Activated effector memory CD4-positive, alpha-beta T cell treated with anti-CD3 and anti-CD28 coated beads, Interleukin-2, amount 50 U/mL, for 16 hours (primary cell): ENCODE measurements around the gene DNAJB8.

Experiments
- DNase-seq: peaks from one replicate; pipeline ENCODE4 v3.0.0-alpha.2; 2020

Gene DNAJB8

DNA sequence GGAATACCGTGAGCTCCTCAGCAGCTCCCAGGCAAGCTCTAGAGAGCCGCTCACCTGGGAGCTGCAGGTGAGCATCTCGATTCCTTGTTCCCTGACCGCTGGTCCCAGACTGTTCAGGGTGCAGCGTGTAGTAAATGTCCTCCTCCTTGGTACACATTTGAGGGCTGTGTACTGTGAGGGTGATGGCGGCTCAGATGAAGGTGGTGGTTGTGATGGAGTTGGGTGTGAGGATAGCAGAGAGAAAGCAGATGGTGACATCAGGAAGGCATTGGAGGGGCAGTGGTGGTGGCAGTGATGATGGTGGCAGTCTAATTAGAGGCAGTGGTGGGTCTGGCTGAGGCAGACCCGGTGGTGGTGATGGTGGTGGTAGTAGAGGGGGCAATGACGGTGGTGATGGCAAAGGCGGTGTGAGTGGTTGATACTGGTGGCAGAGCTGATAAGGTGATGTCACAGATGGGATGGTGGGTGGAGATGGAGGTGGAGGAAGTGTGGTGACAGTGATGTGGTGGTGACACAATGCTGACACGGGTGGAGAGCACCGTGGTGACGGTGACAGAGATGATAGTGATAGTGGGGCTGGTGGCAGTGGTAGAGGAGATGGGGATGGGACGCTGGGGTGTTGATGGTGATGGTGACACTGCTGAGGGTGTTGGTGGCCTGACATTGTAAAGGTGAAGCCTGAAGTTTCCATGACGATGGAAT is at the start of gene DNAJB8:
TSS of gene DNAJB8 (minus strand) at position 51 of the 702 bp plus-strand sequence. CDS start 3,645 bp downstream, outside the sequence.
- DNase-seq = peak; percentile 71

DNA sequence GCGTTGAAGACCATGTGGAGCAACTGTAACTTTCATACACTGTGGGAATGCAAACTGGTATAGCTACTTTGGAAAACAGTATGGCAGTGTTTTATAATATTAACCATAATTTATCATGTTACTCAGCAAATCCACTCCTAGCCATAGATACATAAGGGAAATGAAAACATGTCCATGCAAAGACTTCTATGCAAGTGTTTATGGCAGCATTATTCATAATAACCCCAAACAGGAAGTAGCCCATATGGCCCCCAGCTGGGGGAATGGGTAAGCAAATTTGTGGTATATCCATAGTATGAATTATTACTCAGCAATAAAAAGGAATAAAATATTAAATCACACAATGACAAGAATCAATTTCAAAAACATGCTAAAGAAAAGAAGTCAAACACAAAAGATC is 49.3 kb upstream of the DNAJB8 start:
- no peak for DNase-seq

DNA sequence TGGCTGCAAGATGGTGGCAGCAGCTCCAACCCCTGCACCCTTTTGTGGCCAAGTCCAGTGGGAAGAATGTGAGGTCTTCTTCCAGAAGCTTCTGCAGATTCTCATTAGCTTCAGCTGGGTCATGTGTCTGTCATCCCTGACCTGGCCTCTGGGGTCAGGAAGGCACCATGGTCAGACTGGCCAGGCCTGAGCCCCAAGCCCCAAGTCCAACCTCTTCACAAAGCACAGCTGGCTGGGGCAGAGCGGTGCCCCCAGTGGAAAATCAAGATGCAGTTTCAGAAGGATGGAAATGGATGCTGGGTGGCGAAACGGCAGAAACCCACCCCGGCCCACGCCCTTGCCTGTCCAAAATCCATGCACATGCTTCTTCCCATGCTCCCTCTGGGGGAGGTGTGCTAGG is 42.2 kb upstream of the DNAJB8 start:
- no peak for DNase-seq

DNA sequence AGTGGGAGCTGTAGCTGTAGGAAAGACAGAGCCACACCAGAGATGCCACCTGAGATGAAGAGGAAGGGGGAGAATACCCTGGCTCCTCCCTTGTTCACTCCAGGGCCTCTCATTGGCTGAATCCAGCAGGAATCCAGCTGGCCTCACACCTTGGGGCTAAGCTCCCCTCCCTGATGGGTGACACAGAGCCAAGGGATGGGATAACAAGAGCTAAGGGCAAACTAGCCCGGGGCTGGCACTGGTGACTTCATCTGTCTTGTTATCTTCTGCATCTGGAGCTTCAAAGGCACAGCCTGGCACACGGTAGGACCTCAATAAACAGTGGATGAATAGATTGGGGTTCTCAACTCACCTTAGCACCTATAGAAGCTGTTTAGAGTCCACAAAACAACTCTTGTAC is 40.1 kb upstream of the DNAJB8 start:
- no peak for DNase-seq

DNA sequence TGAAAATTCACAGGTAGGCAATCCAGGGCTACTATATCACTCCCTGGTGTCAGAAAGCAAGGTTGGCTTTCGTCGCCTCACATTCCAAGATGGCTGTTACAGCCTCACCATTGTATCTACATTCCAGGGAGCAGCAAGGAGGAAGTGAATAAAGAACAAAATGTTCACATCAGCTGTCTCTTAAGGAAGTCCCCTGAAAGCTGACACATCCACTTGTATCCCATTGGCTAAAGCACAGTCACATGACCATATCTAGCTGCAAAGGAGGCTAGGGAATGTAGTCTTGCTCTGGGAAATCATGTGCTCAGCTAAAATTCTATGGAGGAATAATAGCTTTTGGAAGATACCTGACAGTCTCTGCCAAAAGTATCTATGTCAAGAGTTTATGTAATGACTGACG is 39.1 kb upstream of the DNAJB8 start:
- DNase-seq = no peak

DNA sequence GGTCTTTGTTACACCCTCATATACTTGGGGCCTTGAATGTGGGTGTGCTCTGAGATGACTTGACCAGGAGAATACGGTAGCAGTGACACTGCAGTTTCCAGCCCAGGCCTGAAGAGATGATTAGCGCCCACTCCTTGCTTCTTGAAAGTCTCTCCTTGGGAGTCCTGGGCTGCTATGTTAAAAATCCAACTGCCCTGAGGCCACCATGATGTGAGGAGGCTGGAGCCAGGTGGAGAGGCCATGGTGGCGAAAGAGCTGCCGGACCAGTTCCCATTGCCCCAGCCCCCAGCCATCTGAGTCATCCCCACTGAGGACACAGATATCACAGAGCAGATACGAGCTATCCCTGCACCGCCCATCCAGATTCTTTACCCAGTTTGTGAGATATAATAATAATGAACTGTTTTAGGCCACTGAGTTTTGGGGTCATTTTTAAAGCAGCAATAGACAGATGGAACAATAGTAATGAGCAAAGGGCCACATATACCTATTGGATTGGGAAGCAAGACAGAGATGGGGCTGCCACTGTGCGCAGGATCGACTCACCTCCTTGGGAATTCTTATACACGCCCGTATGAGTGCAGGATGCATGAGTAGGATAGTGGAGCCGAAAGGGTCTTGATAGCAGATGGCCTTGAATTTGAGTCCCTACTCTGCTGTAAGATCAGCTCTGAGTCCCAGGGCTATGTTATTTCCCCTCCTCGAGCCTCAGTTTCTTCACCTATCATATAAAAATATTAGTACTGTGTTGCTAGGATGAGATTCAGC is 38.5 kb upstream of the DNAJB8 start:
- DNase-seq = no peak

DNA sequence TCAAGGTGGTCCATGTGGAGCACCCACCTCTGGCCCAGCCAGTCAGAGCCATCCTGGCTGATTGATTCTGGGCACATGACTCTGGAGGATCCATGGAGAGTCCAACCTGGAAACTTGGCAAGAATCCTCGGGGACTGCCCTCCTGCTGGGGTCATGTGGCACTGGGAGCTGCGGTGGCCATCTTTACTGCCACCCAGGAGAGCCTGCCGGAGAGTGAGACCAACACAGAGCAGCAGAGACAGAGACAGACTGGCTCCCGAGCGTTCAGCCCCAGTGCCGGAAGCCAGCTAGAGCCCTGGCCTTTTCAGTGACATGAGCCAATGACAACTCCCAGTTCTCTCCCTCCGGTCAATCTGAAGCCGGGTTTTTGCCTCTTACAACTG is 37.8 kb upstream of the DNAJB8 start:
- no peak for DNase-seq

DNA sequence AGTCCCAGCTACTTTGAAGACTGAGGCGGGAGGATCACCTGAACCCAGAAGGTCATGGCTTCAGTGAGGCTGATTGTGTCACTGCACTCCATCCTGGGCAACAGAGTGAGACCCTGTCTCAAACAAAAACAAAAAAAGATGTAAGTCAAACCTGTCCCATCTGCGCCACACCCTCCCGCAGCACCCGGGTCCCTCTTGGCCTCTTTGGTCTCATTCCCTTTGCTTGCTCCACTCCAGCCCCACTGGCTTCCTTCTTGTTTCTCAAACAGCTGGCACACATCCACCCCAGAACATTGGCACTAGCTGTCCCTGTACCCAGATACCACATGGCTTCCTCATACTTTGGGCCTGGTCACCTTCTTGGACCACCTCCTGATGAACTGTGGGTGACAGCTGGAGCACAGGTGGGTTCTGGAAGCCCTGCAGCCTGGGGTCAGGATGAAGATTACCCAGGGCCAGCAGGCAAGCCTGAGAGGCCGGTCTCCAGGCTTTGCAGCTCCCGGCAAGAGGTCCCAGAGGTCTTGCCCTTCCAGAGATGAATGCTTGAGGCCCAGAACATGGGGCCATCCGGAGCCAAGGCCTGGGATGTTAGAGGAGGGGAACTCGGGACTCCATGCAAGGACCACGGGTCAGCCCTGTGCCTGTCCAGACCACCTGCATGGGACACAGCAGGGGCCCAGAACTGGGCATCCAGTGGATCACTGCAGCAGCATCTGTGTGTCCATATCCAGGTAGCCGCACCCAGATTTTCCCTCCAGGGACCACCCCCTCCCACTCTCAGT is 37.3 kb upstream of the DNAJB8 start:
- no peak for DNase-seq

DNA sequence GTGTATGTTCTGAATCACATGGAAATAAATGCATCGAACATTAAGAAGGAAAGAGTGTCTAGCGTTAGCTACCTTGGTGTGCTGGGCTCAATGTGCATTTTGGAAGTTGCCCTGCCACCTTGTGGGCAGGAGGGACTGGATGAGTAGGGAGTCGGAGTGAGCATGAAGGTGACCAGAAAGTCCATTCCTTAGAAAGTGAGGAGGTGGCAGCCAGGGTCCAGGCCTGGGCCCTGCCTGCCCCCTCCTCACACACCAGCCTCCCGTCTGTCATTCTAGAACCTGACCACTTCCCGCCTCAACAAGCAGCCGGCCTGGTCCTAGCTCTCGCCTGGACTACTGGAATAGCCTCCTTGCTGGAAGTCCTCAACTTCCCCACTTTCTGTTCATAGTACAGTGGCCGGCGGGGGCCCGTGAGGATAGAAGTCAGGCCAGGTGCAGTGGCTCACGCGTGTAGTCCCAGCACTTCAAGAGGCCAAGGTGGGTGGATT is 36.5 kb upstream of the DNAJB8 start:
- DNase-seq = peak; percentile 55

DNA sequence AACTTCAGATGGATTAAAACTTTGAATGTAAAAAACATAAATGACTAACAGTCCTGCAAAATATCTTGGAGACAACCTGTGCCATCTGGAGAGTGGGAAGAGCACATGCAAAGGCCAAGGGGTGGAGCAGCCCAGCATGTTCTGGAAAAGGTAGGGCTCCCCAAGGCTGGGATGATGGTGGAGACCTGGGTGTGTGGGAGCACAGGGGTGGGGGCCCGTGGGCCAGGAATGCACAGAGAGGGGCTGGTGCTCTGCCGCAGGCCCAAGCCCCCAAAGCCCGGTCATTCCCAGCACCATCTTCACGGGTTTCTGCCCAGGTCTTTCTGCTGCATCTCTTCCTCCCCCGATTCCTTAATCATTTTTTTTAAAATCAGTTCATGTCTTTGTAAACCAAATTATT is 36.0 kb upstream of the DNAJB8 start:
- no peak for DNase-seq

DNA sequence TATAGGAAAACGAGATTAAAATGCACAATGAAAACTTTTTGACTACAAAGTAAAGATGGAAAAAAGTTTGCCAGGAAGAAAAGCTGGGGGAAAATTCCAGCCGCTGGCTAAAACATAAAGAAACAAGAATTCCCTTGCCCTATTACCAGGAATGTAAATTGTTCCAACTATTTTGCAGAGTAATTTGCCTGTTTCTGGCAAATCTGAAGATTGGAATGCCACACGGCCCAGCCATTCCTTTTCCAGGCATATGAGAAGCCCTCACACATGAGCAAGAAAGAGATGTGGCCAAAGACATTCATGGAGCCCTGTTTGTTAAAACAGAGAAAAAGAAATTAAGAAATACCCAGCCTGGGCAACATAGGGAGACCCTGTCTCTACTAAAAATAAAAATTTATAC is 34.7 kb upstream of the DNAJB8 start:
- no peak for DNase-seq

DNA sequence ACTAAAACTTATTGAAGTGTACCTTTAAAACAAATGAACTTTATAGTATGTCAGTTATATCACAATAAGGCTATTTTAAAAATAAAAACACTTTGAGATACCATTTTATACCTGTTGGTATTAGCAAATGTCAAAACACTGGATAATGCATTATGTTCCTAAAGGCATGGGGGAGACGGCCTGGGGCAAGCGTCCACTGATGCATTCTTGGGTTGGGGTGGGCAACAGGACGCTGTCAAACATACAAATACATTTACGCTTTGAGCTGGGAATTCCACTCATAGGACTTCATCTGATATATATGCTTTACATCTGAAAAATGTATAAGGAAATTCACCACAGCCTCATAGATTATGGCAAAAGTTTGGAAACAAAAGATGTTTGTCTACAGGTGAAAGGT is 33.9 kb upstream of the DNAJB8 start:
- no peak for DNase-seq

DNA sequence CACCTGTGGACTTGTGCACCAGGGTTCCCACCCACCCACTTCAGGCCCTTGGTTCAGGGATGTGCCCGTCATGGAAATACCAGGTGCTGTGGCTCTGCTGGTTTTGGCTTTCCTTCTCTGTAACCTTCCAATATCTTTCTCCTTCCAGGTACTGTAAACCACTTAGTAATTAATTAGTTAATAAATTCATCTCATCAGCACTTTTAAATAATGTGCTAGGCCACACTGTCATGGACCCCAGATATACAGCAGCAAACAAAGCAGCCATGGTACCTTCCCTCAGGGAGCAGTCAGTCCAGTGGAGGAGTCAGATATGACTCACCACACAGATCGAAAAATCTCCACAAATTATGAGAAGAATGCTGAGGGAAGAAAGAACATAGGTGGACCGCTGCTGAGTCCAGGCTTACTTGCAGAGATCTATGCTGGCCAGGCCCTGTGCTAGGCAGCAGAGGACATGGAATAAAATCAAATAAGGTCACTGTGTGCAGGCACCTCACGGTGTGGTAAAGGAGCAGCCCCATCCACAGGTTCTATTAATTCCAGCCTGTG is 33.1 kb upstream of the DNAJB8 start:
- DNase-seq = no peak

DNA sequence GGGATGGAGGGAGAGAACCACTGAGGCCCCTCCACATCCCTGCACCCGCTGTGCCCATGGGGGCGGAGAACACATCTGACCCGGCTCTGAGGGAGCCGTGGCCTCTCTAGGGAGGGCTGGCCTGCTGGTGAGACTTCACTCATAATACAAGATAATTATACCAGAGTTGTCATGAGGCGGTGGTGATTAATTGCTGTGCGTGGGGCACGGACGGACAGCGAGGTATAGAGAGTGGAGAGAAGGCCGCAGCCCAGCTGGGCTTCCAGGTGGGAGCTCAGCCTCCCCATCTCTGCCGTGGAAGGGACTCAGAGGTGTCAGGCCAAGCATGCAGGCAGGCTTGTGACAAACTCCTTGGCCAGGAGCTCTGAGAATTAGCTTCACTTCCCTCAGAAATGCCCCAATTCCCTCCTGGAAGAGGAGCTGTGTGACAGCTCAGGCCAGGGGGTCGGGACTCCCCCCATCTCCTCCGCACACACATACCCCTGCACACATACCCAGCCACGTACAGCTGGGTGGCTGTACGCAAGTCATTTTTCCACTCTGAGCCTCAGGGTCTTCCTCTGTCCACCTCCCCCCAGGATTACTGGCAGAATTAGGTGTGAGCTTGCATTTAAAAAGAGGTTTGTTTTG is 32.3 kb upstream of the DNAJB8 start:
- DNase-seq = no peak

DNA sequence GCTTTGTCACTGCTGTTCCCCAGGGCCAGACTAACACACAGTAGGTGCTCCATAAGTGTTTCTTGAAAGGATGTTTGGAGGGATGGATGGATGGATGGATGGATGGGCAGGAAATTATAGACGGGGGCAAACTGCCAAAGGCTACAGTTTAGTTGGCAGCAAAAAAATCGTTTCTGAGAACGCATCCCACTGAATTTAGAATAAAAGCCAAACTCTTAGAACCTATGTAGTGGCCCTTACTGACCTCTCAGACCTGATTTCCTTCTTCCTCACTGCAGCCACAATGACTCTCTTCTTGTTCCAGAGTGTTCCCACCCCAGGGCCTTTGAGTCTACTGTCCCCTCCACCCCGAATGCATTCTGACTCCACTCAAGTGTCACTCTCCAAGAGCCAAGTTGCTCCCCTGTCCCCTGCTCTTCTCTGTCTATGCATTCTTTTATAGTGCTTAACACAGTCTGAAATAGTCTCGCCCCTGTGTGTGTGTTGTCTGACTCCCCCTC is 31.5 kb upstream of the DNAJB8 start:
- DNase-seq = no peak

DNA sequence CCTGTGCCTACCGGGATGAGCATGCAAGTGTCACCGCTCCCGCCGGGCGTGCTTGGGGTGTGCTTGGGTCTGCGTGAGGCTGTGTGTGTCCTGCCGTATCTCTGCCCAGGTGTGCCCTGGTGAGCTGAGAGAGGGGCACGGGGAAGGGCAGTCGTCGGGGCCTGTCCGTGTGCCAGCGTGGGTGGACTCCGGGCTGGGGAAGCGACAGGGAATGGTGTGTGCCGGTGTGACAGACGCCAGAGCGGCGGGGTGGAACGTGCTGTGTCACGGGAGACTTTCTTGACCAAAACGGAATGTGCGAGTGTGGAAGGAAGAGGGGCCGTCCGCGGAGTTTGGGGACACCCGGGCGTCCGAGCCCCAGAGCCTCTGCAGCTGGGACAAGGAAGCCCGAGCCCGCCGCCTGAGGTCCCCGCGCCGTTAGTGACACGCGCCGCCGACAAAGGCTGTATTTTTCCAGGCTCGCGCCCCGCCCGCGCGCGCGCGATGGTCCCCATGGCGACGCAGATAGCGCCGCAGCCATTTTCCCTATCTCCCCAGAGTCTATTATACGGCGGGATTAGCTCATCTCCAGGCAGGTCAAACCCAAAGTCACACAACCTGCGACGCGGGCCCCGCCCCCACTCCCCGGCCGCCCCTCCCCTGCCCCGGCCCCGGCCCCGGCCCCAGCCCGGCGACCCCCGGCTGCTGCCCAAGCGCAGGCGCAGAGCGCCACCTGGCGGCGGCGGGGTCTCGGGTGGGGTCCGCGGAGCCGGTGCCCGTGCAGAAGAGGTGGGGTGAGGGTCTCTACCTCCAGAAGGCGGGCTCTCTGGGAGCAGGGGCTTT is 30.8 kb upstream of the DNAJB8 start:
- DNase-seq = peak; percentile 88

DNA sequence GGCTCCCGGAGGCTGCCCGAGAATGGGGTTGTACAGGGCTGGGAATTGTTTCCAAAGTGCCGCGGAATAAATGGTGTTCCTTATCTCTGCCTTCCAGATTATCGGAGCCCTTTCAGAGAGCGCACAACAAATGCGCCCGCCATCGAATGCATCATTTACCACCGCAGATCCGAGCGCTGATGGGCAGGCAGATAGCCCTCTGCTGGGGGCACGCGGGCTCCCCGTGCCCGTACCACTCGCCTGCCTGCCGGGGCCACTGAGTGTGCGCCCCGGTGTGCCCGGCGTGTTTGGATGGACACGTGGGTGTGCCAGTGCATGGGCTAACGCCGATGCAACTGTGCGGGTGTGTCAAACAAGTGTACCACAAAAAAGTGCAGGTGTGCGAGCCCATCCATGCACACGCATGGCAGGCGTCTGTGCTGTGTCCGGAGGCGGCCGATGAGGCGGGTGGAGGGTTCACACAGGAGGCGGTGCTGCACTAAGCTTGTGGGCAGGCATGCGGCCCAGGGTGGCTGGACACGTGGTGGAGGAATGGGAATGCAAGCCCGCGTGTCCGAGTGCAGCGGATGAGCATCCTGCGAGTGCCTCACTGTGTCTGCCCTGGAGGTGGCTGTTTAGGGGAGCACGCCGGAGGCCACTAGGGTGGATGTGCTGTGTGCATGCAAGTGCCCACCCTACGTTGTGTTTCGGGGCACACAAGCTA is 30.1 kb upstream of the DNAJB8 start:
- no peak for DNase-seq

DNA sequence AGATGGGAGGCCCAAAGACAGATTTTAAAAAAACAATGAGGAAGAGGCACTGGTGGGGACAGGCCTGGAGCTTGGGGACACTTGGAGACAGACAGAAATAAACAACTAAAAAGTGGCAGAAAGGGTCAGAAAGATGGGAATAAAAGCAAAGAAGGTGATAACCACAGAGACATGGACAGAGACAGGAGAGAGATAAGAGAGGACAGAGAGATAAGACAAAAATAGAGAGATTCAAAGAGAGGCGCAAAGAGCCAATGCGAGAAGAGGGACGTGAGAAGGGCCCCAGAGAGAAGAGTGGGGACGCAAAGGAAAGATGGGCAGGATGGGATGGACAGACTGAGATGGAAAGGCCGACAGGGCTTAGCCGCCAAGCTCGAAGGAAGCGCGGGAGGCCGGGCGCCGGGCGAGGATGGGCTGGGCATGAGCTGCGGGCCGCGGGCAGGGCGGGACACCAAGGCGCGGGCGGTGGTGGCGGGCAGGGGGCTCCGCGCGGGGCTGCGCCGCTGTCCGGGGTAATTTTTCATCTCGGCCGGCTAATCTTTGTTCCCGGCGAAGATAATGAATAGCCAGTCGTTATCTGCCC is 29.4 kb upstream of the DNAJB8 start:
- DNase-seq = no peak

DNA sequence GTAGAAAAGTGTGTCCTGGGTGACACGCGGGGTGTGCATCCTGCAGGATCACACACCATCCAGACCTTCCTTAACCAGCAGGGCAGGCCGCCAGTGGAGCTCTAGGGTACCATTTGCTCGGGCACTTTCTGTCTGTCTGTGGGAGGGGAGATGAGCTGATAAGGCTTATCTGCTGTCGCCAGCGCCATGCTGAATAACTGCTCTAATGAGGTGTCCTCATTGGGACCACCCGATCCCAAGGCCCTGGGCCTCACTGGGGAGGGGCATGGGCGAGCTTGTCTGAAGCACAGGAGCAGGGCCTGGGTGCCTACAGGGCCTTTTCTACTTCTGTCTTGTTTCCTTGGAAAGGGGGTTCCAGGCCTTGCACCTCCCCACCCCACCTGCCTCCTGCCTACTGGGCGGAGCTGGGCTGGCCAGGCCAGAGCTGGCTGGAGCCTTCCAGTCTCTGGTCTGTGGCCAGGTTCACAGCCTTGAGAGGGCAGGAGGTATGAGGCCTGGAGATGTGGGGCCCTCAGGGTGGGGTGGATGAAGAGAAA is 28.8 kb upstream of the DNAJB8 start:
- no peak for DNase-seq

DNA sequence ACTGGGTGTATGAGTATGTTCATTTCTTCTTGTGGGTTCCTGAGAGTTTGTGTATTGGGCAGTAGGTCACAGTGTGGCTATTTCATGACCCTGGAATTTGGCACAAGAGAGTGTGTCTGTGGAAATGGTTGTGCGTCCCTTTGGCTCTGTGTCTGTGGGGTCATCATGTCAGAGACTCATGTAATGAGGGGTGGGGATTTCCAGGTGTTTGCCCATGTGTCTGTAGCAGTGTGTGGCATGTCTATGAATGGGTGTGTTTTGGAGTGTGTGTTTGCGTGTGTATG is 27.6 kb upstream of the DNAJB8 start:
- no peak for DNase-seq
